CD8-positive, alpha-beta memory T cell (primary cell): ENCODE data around the gene RIN3. TPM values are rescaled to one million over a fixed set of nuclear protein-coding genes. Genes with fewer than 3 reads are reported as not detected.

Source experiments
- CTCF ChIA-PET: fragments of 350-600 bp; sonication (Branson Sonifier 250); formaldehyde crosslinking; loops from one replicate; lab custom pipeline; 2021; ENCODE audit warnings: antibody characterized with exemption; lab: Charles Lee
- POLR2A ChIA-PET: fragments of 350-600 bp; sonication (Branson Sonifier 250); formaldehyde crosslinking; loops from one replicate; lab custom pipeline; 2021; ENCODE audit warnings: antibody characterized with exemption; lab: Charles Lee
- DNase-seq, 5 donors: peaks; one replicate each; pipeline versions ENCODE4 v3.0.0 to v3.0.0-alpha.2; 2020 to 2022; ENCODE audit warnings: mixed read lengths in 1 of 5
- H3K27ac ChIP-seq: one replicate; pipeline ENCODE4 v1.7.0; 2013; ENCODE audit warnings: low read depth, mild to moderate bottlenecking, low read length, moderate library complexity
- H3K27me3 ChIP-seq: 2 replicates; pipeline ENCODE4 v1.7.0; 2013; ENCODE audit warnings: low read length, mild to moderate bottlenecking; ENCODE audit not compliant: insufficient read depth, poor library complexity, severe bottlenecking
- H3K36me3 ChIP-seq: 2 replicates; pipeline ENCODE4 v1.7.0; 2013; ENCODE audit warnings: mild to moderate bottlenecking, low read length, moderate library complexity; ENCODE audit not compliant: insufficient read depth
- H3K4me1 ChIP-seq: 2 replicates; pipeline ENCODE4 v1.7.0; 2013; ENCODE audit warnings: mild to moderate bottlenecking, low read length, moderate library complexity; ENCODE audit not compliant: insufficient read depth
- H3K4me3 ChIP-seq: 2 replicates; pipeline ENCODE4 v1.7.0; 2013; ENCODE audit warnings: mild to moderate bottlenecking, low read length
- H3K9me3 ChIP-seq: 2 replicates; pipeline ENCODE4 v1.7.0; 2013; ENCODE audit warnings: mild to moderate bottlenecking, low read length
- H3K27ac Mint-ChIP-seq, 8 donors: one replicate each; pipeline ENCODE4 v1.8.0; 2020 to 2021; ENCODE audit warnings: mixed read lengths in 8 of 8, mild to moderate bottlenecking in 6 of 8, inconsistent platforms in 3 of 8, moderate library complexity in 3 of 8
- H3K27me3 Mint-ChIP-seq, 2 donors: one replicate each; pipeline ENCODE4 v1.8.0; 2020 to 2021; ENCODE audit warnings: mixed read lengths in 2 of 2, mild to moderate bottlenecking in 1 of 2, moderate library complexity in 1 of 2
- H3K36me3 Mint-ChIP-seq, 3 donors: one replicate each; pipeline ENCODE4 v1.8.0; 2020 to 2021; ENCODE audit warnings: mixed read lengths in 3 of 3, inconsistent platforms in 1 of 3, mild to moderate bottlenecking in 1 of 3
- H3K4me1 Mint-ChIP-seq, 3 donors: one replicate each; pipeline ENCODE4 v1.8.0; 2020 to 2021; ENCODE audit warnings: mixed read lengths in 3 of 3, inconsistent platforms in 1 of 3, mild to moderate bottlenecking in 1 of 3
- H3K4me3 Mint-ChIP-seq, 7 donors: one replicate each; pipeline ENCODE4 v1.8.0; 2020 to 2021; ENCODE audit warnings: mixed read lengths in 7 of 7, mild to moderate bottlenecking in 6 of 7, moderate library complexity in 4 of 7, inconsistent platforms in 2 of 7
- H3K9me3 Mint-ChIP-seq, 5 donors: one replicate each; pipeline ENCODE4 v1.8.0; 2020 to 2022; ENCODE audit warnings: mixed read lengths in 5 of 5, mild to moderate bottlenecking in 3 of 5, moderate library complexity in 2 of 5, inconsistent platforms in 1 of 5
- polyA plus RNA-seq: library from polyadenylated mRNA; unstranded; fragments of 300-500 nt; fragmentation: Illumina TruSeq; gene quantifications from one replicate; pipeline ENCODE4 v1.2.3, GENCODE V29; 2021
- total RNA-seq, 2 experiments: library from RNA; stranded (reverse); gene quantifications; one replicate each; pipeline ENCODE4 v1.2.3, GENCODE V29; 2021

Gene RIN3
- total and polyA plus RNA-seq, 3 experiments from 2014 or later: 31.9 to 47.4 (median 46.0) TPM

- POLR2A ChIA-PET: interaction anchor here (0.6 kb wide), 1 partner anchor 48 kb away, joined by 5 read pairs; no protein-coding TSS in a partner anchor
- H3K4me1 Mint-ChIP-seq: peaks cover 80 to 97% (median 81%) of the 10 kb centered on the region in 3 donors
- no peak for DNase-seq
These were observed 5.9 kb downstream of the RIN3 start for GRCh38 chr14:92519246-92520101.

GRCh38 chr14:92520102-92521057, 6.8 kb downstream of the RIN3 start:
- ChIA-PET POLR2A (no interaction called here), CTCF (interaction anchor here (1.4 kb wide), 1 partner anchor 57 kb away, joined by 3 read pairs; no protein-coding TSS in a partner anchor)
- DNase-seq: no peak
- Mint-ChIP-seq H3K4me3 (peak overlapping the region in 3 of 7 donors; percentile 28 to 81 (median 50)), H3K4me1 (peaks cover 85 to 98% (median 86%) of the 10 kb centered on the region in 3 donors), H3K27ac (peak overlapping the region; percentile 20 to 94 (median 70)), H3K9me3 (no peaks in the 10 kb centered on the region), H3K36me3 (peaks cover 1 to 5% (median 4%) of the 10 kb centered on the region in 3 donors), H3K27me3 (peaks cover 0 to 3% of the 10 kb centered on the region in 2 donors)
- no peaks in the 10 kb centered on the region for H3K9me3 ChIP-seq
- no peaks in the 10 kb centered on the region for H3K27me3 ChIP-seq
- H3K4me1 ChIP-seq: peaks cover 53% of the 10 kb centered on the region
- H3K27ac ChIP-seq: no peak overlapping the region
- no peaks in the 10 kb centered on the region for H3K36me3 ChIP-seq
- H3K4me3 ChIP-seq: no peak overlapping the region

More at GRCh38 chr14:92519246-92520101, 5.9 kb downstream of the RIN3 start:
- Histone ChIP-seq H3K4me3 (no peak overlapping the region), H3K27me3 (no peaks in the 10 kb centered on the region), H3K27ac (no peak overlapping the region), H3K36me3 (no peaks in the 10 kb centered on the region), H3K9me3 (no peaks in the 10 kb centered on the region), H3K4me1 (peaks cover 53% of the 10 kb centered on the region)
- peak overlapping the region in 6 of 7 donors; percentile 7 to 81 (median 56) for H3K4me3 Mint-ChIP-seq
- peaks cover 1 to 5% (median 4%) of the 10 kb centered on the region in 3 donors for H3K36me3 Mint-ChIP-seq
- H3K9me3 Mint-ChIP-seq: no peaks in the 10 kb centered on the region
- peak overlapping the region; percentile 25 to 97 (median 90) for H3K27ac Mint-ChIP-seq
- H3K27me3 Mint-ChIP-seq: peaks cover 0 to 3% of the 10 kb centered on the region in 2 donors
- CTCF ChIA-PET: interaction anchor here (1.3 to 2.1 kb wide), 3 partner anchors 11 to 94 kb away, joined by 3 to 5 read pairs (median 3); no protein-coding TSS in a partner anchor

- Mint-ChIP-seq H3K4me1 (peaks cover 80 to 94% (median 80%) of the 10 kb centered on the region in 3 donors), H3K9me3 (no peaks in the 10 kb centered on the region), H3K27ac (peak overlapping the region in 7 of 8 donors; percentile 1 to 87 (median 70)), H3K27me3 (peaks cover 0 to 3% of the 10 kb centered on the region in 2 donors), H3K36me3 (peaks cover 1 to 5% (median 4%) of the 10 kb centered on the region in 3 donors), H3K4me3 (peak overlapping the region in 2 of 7 donors; percentile 25 to 49)
- H3K9me3 ChIP-seq: no peaks in the 10 kb centered on the region
- peaks cover 47% of the 10 kb centered on the region for H3K4me1 ChIP-seq
- no peaks in the 10 kb centered on the region for H3K36me3 ChIP-seq
- no peak for DNase-seq
- CTCF ChIA-PET: no interaction called here
- H3K27me3 ChIP-seq: no peaks in the 10 kb centered on the region
- POLR2A ChIA-PET: no interaction called here
- no peak overlapping the region for H3K27ac ChIP-seq
- H3K4me3 ChIP-seq: no peak overlapping the region
These were observed 7.5 kb downstream of the RIN3 start for GRCh38 chr14:92521058-92521415.

- no peak overlapping the region for H3K4me3 ChIP-seq
- DNase-seq: no peak
- ChIA-PET CTCF (interaction anchor here (0.9 to 2.0 kb wide), 4 partner anchors 8 to 66 kb away, joined by 3 to 7 read pairs (median 4); no protein-coding TSS in a partner anchor), POLR2A (interaction anchor here (0.6 to 1.2 kb wide), 2 partner anchors 11 to 70 kb away, joined by 4 to 9 read pairs; no protein-coding TSS in a partner anchor)
- no peak overlapping the region for H3K27ac ChIP-seq
- peaks cover 59 to 83% (median 61%) of the 10 kb centered on the region in 3 donors for H3K4me1 Mint-ChIP-seq
- no peaks in the 10 kb centered on the region for H3K9me3 ChIP-seq
- peaks cover 20% of the 10 kb centered on the region for H3K4me1 ChIP-seq
- no peaks in the 10 kb centered on the region for H3K27me3 ChIP-seq
- H3K36me3 Mint-ChIP-seq: peaks cover 1 to 5% (median 4%) of the 10 kb centered on the region in 3 donors
- peak overlapping the region in 7 of 8 donors; percentile 30 to 85 (median 52) for H3K27ac Mint-ChIP-seq
- no peak overlapping the region for H3K4me3 Mint-ChIP-seq
- H3K27me3 Mint-ChIP-seq: peaks cover 0 to 3% of the 10 kb centered on the region in 2 donors
- H3K36me3 ChIP-seq: no peaks in the 10 kb centered on the region
- no peaks in the 10 kb centered on the region for H3K9me3 Mint-ChIP-seq
These were observed 10.2 kb downstream of the RIN3 start for GRCh38 chr14:92523752-92524151.

- DNase-seq: no peak
- CTCF ChIA-PET: interaction anchor here (0.8 to 2.0 kb wide), 4 partner anchors 10 to 156 kb away, joined by 3 to 6 read pairs (median 4); no protein-coding TSS in a partner anchor
- H3K27me3 ChIP-seq: no peaks in the 10 kb centered on the region
- peaks cover 16% of the 10 kb centered on the region for H3K4me1 ChIP-seq
- Mint-ChIP-seq H3K27ac (peak overlapping the region in 7 of 8 donors; percentile 22 to 95 (median 63)), H3K4me1 (peaks cover 55 to 82% (median 55%) of the 10 kb centered on the region in 3 donors), H3K36me3 (peaks cover 1 to 6% (median 4%) of the 10 kb centered on the region in 3 donors), H3K4me3 (peak overlapping the region in 2 of 7 donors; percentile 31 to 57), H3K9me3 (no peaks in the 10 kb centered on the region), H3K27me3 (no peaks in the 10 kb centered on the region)
- POLR2A ChIA-PET: interaction anchor here (0.5 kb wide), 1 partner anchor 371 kb away, joined by 3 read pairs; no protein-coding TSS in a partner anchor
- H3K27ac ChIP-seq: no peak overlapping the region
- no peaks in the 10 kb centered on the region for H3K36me3 ChIP-seq
- H3K4me3 ChIP-seq: no peak overlapping the region
- H3K9me3 ChIP-seq: no peaks in the 10 kb centered on the region
These were observed 11.1 kb downstream of the RIN3 start for GRCh38 chr14:92524602-92525185.

GRCh38 chr14:92525322-92526095, 11.9 kb downstream of the RIN3 start:
- H3K4me1 ChIP-seq: peaks cover 25% of the 10 kb centered on the region
- ChIA-PET POLR2A (interaction anchor here (0.5 kb wide), 1 partner anchor 372 kb away, joined by 3 read pairs; no protein-coding TSS in a partner anchor), CTCF (interaction anchor here (1.1 to 2.0 kb wide), 2 partner anchors 10 to 155 kb away, joined by 4 to 6 read pairs; no protein-coding TSS in a partner anchor)

More at GRCh38 chr14:92525322-92526095, 11.9 kb downstream of the RIN3 start:
- peak overlapping the region in 3 of 7 donors; percentile 1 to 57 (median 41) for H3K4me3 Mint-ChIP-seq
- DNase-seq: no peak
- Histone ChIP-seq H3K36me3 (no peaks in the 10 kb centered on the region), H3K27me3 (no peaks in the 10 kb centered on the region), H3K4me3 (no peak overlapping the region), H3K27ac (no peak overlapping the region), H3K9me3 (no peaks in the 10 kb centered on the region)
- no peaks in the 10 kb centered on the region for H3K9me3 Mint-ChIP-seq
- peak overlapping the region; percentile 22 to 81 (median 60) for H3K27ac Mint-ChIP-seq
- H3K4me1 Mint-ChIP-seq: peaks cover 56 to 83% (median 60%) of the 10 kb centered on the region in 3 donors
- H3K27me3 Mint-ChIP-seq: no peaks in the 10 kb centered on the region
- H3K36me3 Mint-ChIP-seq: peaks cover 4 to 8% (median 4%) of the 10 kb centered on the region in 3 donors
